Measurements from ENCODE around the gene METTL8.

DNA sequence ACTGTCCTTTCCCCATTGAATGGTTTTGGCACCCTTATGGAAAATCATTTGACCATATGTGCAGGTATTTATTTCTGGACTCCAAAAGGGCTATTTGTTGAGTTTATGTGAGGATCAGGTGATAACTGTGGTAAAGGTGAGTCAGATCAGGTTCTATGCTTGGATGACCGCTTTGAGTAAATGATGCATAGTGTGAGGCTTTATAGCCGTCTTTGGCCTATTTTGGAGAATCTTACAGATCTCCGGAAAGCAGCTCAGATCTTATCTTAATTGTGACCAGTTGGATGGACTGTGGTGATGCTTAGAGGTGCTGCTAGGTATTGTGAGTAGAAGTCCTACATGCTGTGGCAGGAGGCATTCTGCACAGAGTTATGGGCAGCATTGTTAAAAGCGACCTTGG, 126.2 kb downstream of the METTL8 start:
- TF ChIP-seq, protein P1, sequence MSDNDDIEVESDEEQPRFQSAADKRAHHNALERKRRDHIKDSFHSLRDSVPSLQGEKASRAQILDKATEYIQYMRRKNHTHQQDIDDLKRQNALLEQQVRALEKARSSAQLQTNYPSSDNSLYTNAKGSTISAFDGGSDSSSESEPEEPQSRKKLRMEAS (IDR thresholded peaks at IDR 0.05), result no peak
- TF ChIP-seq CBX2 (IDR thresholded peaks at IDR 0.05; ENCODE audit: borderline replicate concordance, low read depth), result no peak
- no peak for TF ChIP-seq POLR2A (IDR thresholded peaks at IDR 0.05; ENCODE audit: low read length)
- no peak for TF ChIP-seq RAD21 (conservative IDR thresholded peaks at IDR 0.05 in 1 of 2, IDR thresholded peaks at IDR 0.05 in 1 of 2)
- TF ChIP-seq, protein P2, sequence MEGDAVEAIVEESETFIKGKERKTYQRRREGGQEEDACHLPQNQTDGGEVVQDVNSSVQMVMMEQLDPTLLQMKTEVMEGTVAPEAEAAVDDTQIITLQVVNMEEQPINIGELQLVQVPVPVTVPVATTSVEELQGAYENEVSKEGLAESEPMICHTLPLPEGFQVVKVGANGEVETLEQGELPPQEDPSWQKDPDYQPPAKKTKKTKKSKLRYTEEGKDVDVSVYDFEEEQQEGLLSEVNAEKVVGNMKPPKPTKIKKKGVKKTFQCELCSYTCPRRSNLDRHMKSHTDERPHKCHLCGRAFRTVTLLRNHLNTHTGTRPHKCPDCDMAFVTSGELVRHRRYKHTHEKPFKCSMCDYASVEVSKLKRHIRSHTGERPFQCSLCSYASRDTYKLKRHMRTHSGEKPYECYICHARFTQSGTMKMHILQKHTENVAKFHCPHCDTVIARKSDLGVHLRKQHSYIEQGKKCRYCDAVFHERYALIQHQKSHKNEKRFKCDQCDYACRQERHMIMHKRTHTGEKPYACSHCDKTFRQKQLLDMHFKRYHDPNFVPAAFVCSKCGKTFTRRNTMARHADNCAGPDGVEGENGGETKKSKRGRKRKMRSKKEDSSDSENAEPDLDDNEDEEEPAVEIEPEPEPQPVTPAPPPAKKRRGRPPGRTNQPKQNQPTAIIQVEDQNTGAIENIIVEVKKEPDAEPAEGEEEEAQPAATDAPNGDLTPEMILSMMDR (IDR thresholded peaks at IDR 0.05), result no peak
- TF ChIP-seq MAZ (IDR thresholded peaks at IDR 0.05; ENCODE audit: borderline replicate concordance, low read depth, low read length), result no peak
- TF ChIP-seq MAFK (IDR thresholded peaks at IDR 0.05; ENCODE audit: partially characterized antibody), result no peak
- TF ChIP-seq KDM5A (IDR thresholded peaks at IDR 0.05), result no peak
- TF ChIP-seq POLR2AphosphoS2 (conservative IDR thresholded peaks at IDR 0.05; ENCODE audit: low read length), result no peak
- no peak for TF ChIP-seq BHLHE40 (IDR thresholded peaks at IDR 0.05; ENCODE audit: low read depth, low read length)
- TF ChIP-seq JUNB (IDR thresholded peaks at IDR 0.05), result no peak

Data from A549 (cell line).